GM19025 (cell line): ENCODE data around the gene ZBTB40.

Experiments
- ATAC-seq: cut with Tn5 transposase; IDR thresholded peaks from one replicate; pipeline ENCODE4 v1.9.1; 2021; ENCODE audit warnings: mild to moderate bottlenecking, low read depth, moderate library complexity; ENCODE audit not compliant: unreplicated experiment

Gene ZBTB40

GRCh38 chr1:22451702-22452480, at the start of gene ZBTB40:
ZBTB40 (plus strand) TSS chr1:22451851; CDS start chr1:22489949, 38,098 bp downstream.
- peak; percentile 86 for ATAC-seq

GRCh38 chr1:22402356-22403053, 49.1 kb upstream of the ZBTB40 start:
- no peak for ATAC-seq

GRCh38 chr1:22404486-22404885, 47.2 kb upstream of the ZBTB40 start:
- no peak for ATAC-seq

GRCh38 chr1:22406722-22407495, 44.7 kb upstream of the ZBTB40 start:
- no peak for ATAC-seq

GRCh38 chr1:22408230-22408629, 43.4 kb upstream of the ZBTB40 start:
- no peak for ATAC-seq

- no peak for ATAC-seq
These were observed 41.2 kb upstream of the ZBTB40 start for GRCh38 chr1:22410401-22410800.

GRCh38 chr1:22410928-22411495, 40.6 kb upstream of the ZBTB40 start:
- ATAC-seq, result no peak

GRCh38 chr1:22411589-22411988, 40.1 kb upstream of the ZBTB40 start:
- no peak for ATAC-seq

- no peak for ATAC-seq
These were observed 38.5 kb upstream of the ZBTB40 start for GRCh38 chr1:22412932-22413727.

- no peak for ATAC-seq
These were observed 37.9 kb upstream of the ZBTB40 start for GRCh38 chr1:22413799-22414198.

- no peak for ATAC-seq
These were observed 37.4 kb upstream of the ZBTB40 start for GRCh38 chr1:22414244-22414751.

- ATAC-seq, result no peak
These were observed 36.2 kb upstream of the ZBTB40 start for GRCh38 chr1:22415489-22415888.

- ATAC-seq, result no peak
These were observed 34.8 kb upstream of the ZBTB40 start for GRCh38 chr1:22416555-22417454.

GRCh38 chr1:22417466-22417865, 34.2 kb upstream of the ZBTB40 start:
- ATAC-seq, result no peak

- ATAC-seq, result no peak
These were observed 33.3 kb upstream of the ZBTB40 start for GRCh38 chr1:22418312-22418711.

- no peak for ATAC-seq
These were observed 32.7 kb upstream of the ZBTB40 start for GRCh38 chr1:22418933-22419382.

- ATAC-seq, result no peak
These were observed 31.1 kb upstream of the ZBTB40 start for GRCh38 chr1:22420455-22421053.

- no peak for ATAC-seq
These were observed 24.9 kb upstream of the ZBTB40 start for GRCh38 chr1:22426781-22427180.
